ENCODE measurements around the gene S100A11. TPM values are rescaled to one million over a fixed set of nuclear protein-coding genes. Genes with fewer than 3 reads are reported as not detected.

S100A11 gene
- total RNA-seq, 2 experiments from 2014 or later = 131 to 144 TPM

DNA sequence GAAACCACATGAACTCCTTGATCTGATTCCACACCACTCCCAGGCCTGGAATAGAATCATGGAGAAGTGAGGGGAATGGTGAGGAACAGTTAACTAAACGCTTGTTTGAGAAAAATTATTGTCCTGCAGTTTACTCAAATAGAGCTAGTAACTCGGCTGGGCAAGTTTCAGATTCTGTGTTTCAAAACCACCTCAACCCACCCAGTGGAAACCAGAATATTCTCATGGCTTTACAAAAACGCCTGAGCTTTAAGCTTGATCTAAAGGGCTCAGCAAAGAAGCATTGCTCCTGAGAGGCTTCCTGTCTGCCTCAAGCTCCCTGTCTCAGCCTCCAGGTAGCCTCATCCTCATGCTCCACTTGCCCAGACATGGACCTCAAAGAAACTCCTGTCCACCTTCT, 35.5 kb upstream of the S100A11 start:
- no peak for ATAC-seq
- Mint-ChIP-seq H3K36me3 (ENCODE audit: low read depth) (no peaks in the 10 kb centered on the region), H3K9me3 (no peaks in the 10 kb centered on the region), H3K4me1 (ENCODE audit: low read depth) (no peaks in the 10 kb centered on the region), H3K4me3 (no peak overlapping the region), H3K27ac (no peak overlapping the region), H3K27me3 (peaks cover 30% of the 10 kb centered on the region)
- no peak for DNase-seq
- ChIA-PET CTCF (interaction anchor here (1.2 kb wide), 1 partner anchor 369 kb away, joined by 3 read pairs; no protein-coding TSS in a partner anchor), POLR2A (interaction anchor here (0.9 kb wide), 1 partner anchor 17 kb away, joined by 3 read pairs; the partner anchor contains the start of gene TCHHL1)
- TF ChIP-seq CTCF (IDR thresholded peaks at IDR 0.05) = no peak
- intact Hi-C loops (cut with micrococcal nuclease) = no loop called here

DNA sequence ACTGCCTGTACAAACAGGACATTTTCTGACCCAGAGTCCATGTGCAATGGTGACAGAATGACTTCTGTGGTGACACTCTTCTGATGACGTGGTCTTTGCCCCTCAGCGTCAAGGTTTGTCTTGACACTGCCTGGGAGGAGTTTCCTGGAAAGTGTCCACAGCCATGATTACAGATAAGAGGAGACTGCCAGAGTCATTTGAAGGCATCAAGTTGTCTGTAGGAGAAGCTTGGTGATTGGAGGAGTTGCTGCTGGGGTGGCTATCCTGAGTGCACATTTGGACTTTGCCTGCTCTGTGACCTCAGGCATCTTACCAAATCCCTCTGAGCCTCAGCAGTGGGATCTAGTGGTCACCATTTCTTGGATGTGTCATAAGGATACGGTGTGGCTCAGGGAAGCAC, 34.3 kb upstream of the S100A11 start:
- Mint-ChIP-seq H3K27me3 (peaks cover 32% of the 10 kb centered on the region), H3K4me3 (no peak overlapping the region), H3K4me1 (ENCODE audit: low read depth) (no peaks in the 10 kb centered on the region), H3K27ac (no peak overlapping the region), H3K9me3 (no peaks in the 10 kb centered on the region), H3K36me3 (ENCODE audit: low read depth) (no peaks in the 10 kb centered on the region)
- ChIA-PET CTCF (no interaction called here), POLR2A (no interaction called here)
- no peak for ATAC-seq
- intact Hi-C loops (cut with micrococcal nuclease) = no loop called here
- TF ChIP-seq CTCF (IDR thresholded peaks at IDR 0.05) = no peak
- no peak for DNase-seq

- peaks cover 31% of the 10 kb centered on the region for H3K27me3 Mint-ChIP-seq
- ChIA-PET CTCF (interaction anchor here (1.2 to 2.4 kb wide), 5 partner anchors 11 to 391 kb away, joined by 4 to 7 read pairs (median 6); no protein-coding TSS in a partner anchor), POLR2A (interaction anchor here (1.4 kb wide), 1 partner anchor 44 kb away, joined by 3 read pairs; no protein-coding TSS in a partner anchor)
- intact Hi-C loops (cut with micrococcal nuclease) = no loop called here
- no peaks in the 10 kb centered on the region for H3K36me3 Mint-ChIP-seq (ENCODE audit: low read depth)
- TF ChIP-seq CTCF (IDR thresholded peaks at IDR 0.05) = no peak
- no peak overlapping the region for H3K27ac Mint-ChIP-seq
- H3K9me3 Mint-ChIP-seq = no peaks in the 10 kb centered on the region
- no peak for ATAC-seq
- no peak overlapping the region for H3K4me3 Mint-ChIP-seq
- H3K4me1 Mint-ChIP-seq (ENCODE audit: low read depth) = no peaks in the 10 kb centered on the region
- no peak for DNase-seq
These were observed 31.1 kb upstream of the S100A11 start for GRCh38 chr1:152067929-152068328.

DNA sequence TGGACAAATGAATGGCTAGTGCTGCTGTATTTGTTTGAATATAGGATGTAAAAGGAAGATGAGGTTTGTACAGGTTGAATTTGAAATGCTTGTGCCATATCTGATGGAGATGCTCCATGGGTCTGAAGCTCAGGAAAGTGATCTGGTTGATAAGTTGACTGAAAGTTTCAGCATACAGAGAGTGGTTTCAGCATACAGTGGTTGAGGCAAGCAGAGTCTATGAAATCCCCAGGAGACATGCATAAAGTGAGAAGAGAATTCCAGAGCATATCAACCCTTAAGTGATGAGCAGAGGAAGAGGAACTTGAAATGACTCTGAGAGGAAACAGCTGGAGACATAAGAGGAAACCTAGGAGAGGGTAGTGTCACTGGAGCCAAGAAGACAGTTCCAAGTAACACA, 30.3 kb upstream of the S100A11 start:
- CTCF ChIA-PET = interaction anchor here (2.4 kb wide), 1 partner anchor 14 kb away, joined by 7 read pairs; no protein-coding TSS in a partner anchor
- no peaks in the 10 kb centered on the region for H3K4me1 Mint-ChIP-seq (ENCODE audit: low read depth)
- H3K36me3 Mint-ChIP-seq (ENCODE audit: low read depth) = no peaks in the 10 kb centered on the region
- ATAC-seq (no peak), DNase-seq (no peak)
- intact Hi-C loops (cut with micrococcal nuclease) = no loop called here
- peaks cover 29% of the 10 kb centered on the region for H3K27me3 Mint-ChIP-seq
- no peak for TF ChIP-seq CTCF (IDR thresholded peaks at IDR 0.05)
- POLR2A ChIA-PET = interaction anchor here (1.4 kb wide), 1 partner anchor 45 kb away, joined by 3 read pairs; no protein-coding TSS in a partner anchor
- no peaks in the 10 kb centered on the region for H3K9me3 Mint-ChIP-seq
- H3K4me3 Mint-ChIP-seq = no peak overlapping the region
- no peak overlapping the region for H3K27ac Mint-ChIP-seq

DNA sequence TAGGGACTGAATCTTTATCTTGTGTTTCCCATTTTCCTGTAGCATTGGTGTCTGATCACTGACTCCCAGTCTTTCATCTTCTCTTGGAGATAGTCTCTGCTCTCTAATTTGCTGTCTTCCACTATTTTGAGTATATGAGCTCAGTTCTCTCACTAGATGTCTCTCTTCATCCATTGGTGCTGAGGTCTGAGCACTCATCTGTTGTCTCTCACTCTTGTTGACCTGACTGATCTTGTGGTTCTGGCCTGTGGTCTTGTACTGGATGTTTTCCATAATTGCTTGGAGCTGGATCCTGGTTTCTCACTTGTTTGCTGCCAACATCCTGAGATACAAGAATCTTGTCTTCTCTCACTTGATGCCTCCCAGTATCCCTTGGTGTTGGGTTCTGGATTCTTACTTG, 25.1 kb upstream of the S100A11 start:
- Mint-ChIP-seq H3K27ac (no peak overlapping the region), H3K4me3 (no peak overlapping the region), H3K27me3 (peaks cover 22% of the 10 kb centered on the region), H3K9me3 (no peaks in the 10 kb centered on the region), H3K36me3 (ENCODE audit: low read depth) (no peaks in the 10 kb centered on the region), H3K4me1 (ENCODE audit: low read depth) (no peaks in the 10 kb centered on the region)
- no peak for TF ChIP-seq CTCF (IDR thresholded peaks at IDR 0.05)
- intact Hi-C loops (cut with micrococcal nuclease) = no loop called here
- CTCF ChIA-PET = interaction anchor here (1.0 to 3.5 kb wide), 4 partner anchors 9 to 396 kb away, joined by 4 to 28 read pairs (median 6); no protein-coding TSS in a partner anchor
- ATAC-seq = no peak
- POLR2A ChIA-PET = no interaction called here
- DNase-seq = no peak

All from activated CD8-positive, alpha-beta T cell treated with anti-CD3 and anti-CD28 coated beads for 36 hours (primary cell).